HepG2 (cell line): ENCODE data around the gene TMEM250. TPM values are rescaled to one million over a fixed set of nuclear protein-coding genes. Genes with fewer than 3 reads are reported as not detected.
A peak's percentile ranks its signal among the peaks of the same experiment; 100 is the strongest.

Experiments
- BCLAF1 ChIP-seq: fragments of 450-650 bp; IDR thresholded peaks from 2 replicates; pipeline ENCODE4 v1.6.1; 2017; ENCODE audit warnings: mild to moderate bottlenecking
- IKZF1 ChIP-seq: fragments of 450-650 bp; IDR thresholded peaks from 2 replicates; pipeline ENCODE4 v1.7.1; 2016
- KDM5B ChIP-seq: sonication (generic); formaldehyde crosslinking; IDR thresholded peaks from 2 replicates; pipeline ENCODE4 v1.4.0; 2020; ENCODE audit warnings: missing genetic modification reagents, mild to moderate bottlenecking, borderline replicate concordance
- MXD4 ChIP-seq: IDR thresholded peaks from 2 replicates; pipeline ENCODE4 v1.6.1; 2016; ENCODE audit warnings: mild to moderate bottlenecking, missing biosample characterization, missing genetic modification reagents
- NFIC ChIP-seq: IDR thresholded peaks from 2 replicates; pipeline ENCODE4 v1.6.1; 2012; ENCODE audit warnings: mild to moderate bottlenecking, low read length, inconsistent platforms
- REL ChIP-seq: sonication (generic); formaldehyde crosslinking; conservative IDR thresholded peaks from 2 replicates; pipeline ENCODE4 v1.8.0; 2022; ENCODE audit warnings: mild to moderate bottlenecking, missing genetic modification reagents, moderate library complexity
- TMF1 ChIP-seq: sonication (generic); formaldehyde crosslinking; IDR thresholded peaks from 2 replicates; pipeline ENCODE4 v1.8.1; 2022; ENCODE audit warnings: low read depth, missing genetic modification reagents
- ZBTB8A ChIP-seq: sonication (generic); formaldehyde crosslinking; IDR thresholded peaks from 2 replicates; pipeline ENCODE4 v1.4.0; 2020; ENCODE audit warnings: mild to moderate bottlenecking, low read depth, missing genetic modification reagents, borderline replicate concordance
- ZFP36L2 ChIP-seq: sonication (generic); formaldehyde crosslinking; IDR thresholded peaks from 2 replicates; pipeline ENCODE4 v1.4.0; 2020; ENCODE audit warnings: missing genetic modification reagents
- ZNF24 ChIP-seq: fragments of 450-650 bp; IDR thresholded peaks from 2 replicates; pipeline ENCODE4 v1.6.1; 2017; ENCODE audit warnings: antibody characterized with exemption, mild to moderate bottlenecking
- ZNF317 ChIP-seq: sonication (generic); formaldehyde crosslinking; IDR thresholded peaks from 2 replicates; pipeline ENCODE4 v1.5.0; 2020; ENCODE audit warnings: mild to moderate bottlenecking, missing genetic modification reagents
- ZNF326 ChIP-seq: sonication (generic); formaldehyde crosslinking; IDR thresholded peaks from 2 replicates; pipeline ENCODE4 v1.4.0; 2020; ENCODE audit warnings: missing genetic modification reagents, borderline replicate concordance
- ZNF329 ChIP-seq: sonication (generic); formaldehyde crosslinking; IDR thresholded peaks from 2 replicates; pipeline ENCODE4 v1.9.0; 2021; ENCODE audit warnings: low read depth, mild to moderate bottlenecking, missing genetic modification reagents
- ZNF335 ChIP-seq: sonication (generic); formaldehyde crosslinking; IDR thresholded peaks from 2 replicates; pipeline ENCODE4 v1.4.0; 2020; ENCODE audit warnings: missing genetic modification reagents
- ZNF34 ChIP-seq: sonication (generic); formaldehyde crosslinking; IDR thresholded peaks from 2 replicates; pipeline ENCODE4 v1.4.0; 2020; ENCODE audit warnings: mild to moderate bottlenecking, missing genetic modification reagents, borderline replicate concordance
- ZNF672 ChIP-seq: sonication (generic); formaldehyde crosslinking; IDR thresholded peaks from 2 replicates; pipeline ENCODE4 v1.8.1; 2022; ENCODE audit warnings: missing genetic modification reagents
- ZNF710 ChIP-seq: sonication (generic); formaldehyde crosslinking; IDR thresholded peaks from 2 replicates; pipeline ENCODE4 v1.5.0; 2020; ENCODE audit warnings: mild to moderate bottlenecking, missing genetic modification reagents, borderline replicate concordance
- ZSCAN9 ChIP-seq: IDR thresholded peaks from 2 replicates; pipeline ENCODE4 v1.6.1; 2016; ENCODE audit warnings: borderline replicate concordance
- polyA plus RNA-seq, 8 experiments: library from polyadenylated mRNA; depleted of rRNA in 3 of 8; stranded (reverse) in 7 of 8; unstranded in 1 of 8; fragments of >200 nt; fragmentation: Illumina TruSeq in 4 of 8; extraction: Trizol in 4 of 8; gene quantifications; 2 replicates each; pipeline versions ENCODE4 v1.2.1 to v1.2.3, GENCODE V29; 2011 to 2016; ENCODE audit warnings: low read depth in 4 of 8, missing spikeins in 1 of 8, mixed read lengths in 1 of 8; ENCODE audit not compliant: insufficient read depth in 1 of 8
- total RNA-seq, 5 experiments: library from RNA; depleted of rRNA; stranded (reverse); fragments of >200 nt; fragmentation: Illumina TruSeq; extraction: Trizol; gene quantifications; 2 replicates each; pipeline ENCODE4 v1.2.3, GENCODE V29; 2016; ENCODE audit warnings: low read depth in 1 of 5
- TF ChIP-seq, protein P1 (sequence below): sonication (generic); formaldehyde crosslinking; IDR thresholded peaks from 2 replicates; pipeline ENCODE4 v1.4.0; 2020; ENCODE audit warnings: missing genetic modification reagents
- TF ChIP-seq, protein P2 (sequence below): sonication (generic); formaldehyde crosslinking; IDR thresholded peaks from 2 replicates; pipeline ENCODE4 v1.5.1; 2020; ENCODE audit warnings: missing genetic modification reagents, mild to moderate bottlenecking, borderline replicate concordance
- TF ChIP-seq, protein P3 (sequence below): IDR thresholded peaks from 2 replicates; pipeline ENCODE4 v1.6.1; 2016

The TMEM250 gene
- total and polyA plus RNA-seq, 2 of the 13 experiments (the other 11 are each of a cell fraction or from before 2014, with no cell fraction given): 5.5 to 13.9 TPM

DNA sequence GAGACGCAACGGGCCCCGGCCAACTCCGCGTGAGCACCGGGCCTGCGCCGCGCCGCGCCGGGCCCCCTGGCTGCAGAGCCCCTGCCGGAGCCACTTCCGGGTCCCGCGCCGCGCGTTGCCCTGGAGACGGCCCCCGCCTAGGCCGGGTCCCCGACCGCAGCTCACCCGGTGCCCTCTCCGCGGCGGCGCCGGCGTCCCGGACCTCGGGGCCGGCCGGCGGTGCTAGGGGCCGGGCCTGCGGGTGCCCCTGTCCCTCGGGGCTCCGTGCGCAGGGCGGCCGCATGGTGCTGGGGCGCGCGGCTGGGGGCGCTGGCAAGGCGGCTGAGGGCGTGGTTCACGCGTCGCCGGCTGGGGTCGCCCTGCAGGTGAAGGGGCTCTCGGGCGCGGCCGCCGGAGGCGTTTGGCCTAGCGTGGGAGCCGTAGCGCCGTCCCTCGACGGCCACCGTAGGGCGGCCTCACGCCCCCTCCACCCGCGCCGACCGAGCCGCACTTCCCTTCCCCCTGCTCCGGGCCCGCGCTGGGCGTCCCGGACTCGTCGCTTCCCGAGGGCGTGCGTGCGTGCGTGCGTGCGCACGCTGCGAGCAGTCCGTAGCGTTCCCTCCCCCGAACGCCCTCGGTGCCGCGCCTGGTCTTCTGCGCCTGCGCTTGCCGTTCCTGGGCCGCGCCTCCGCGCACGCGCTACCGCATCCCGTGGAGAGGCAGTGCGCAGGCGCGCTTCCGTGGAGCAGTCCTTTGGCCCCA lies at the start of gene TMEM250 (continued):
- TF ChIP-seq, protein P1, sequence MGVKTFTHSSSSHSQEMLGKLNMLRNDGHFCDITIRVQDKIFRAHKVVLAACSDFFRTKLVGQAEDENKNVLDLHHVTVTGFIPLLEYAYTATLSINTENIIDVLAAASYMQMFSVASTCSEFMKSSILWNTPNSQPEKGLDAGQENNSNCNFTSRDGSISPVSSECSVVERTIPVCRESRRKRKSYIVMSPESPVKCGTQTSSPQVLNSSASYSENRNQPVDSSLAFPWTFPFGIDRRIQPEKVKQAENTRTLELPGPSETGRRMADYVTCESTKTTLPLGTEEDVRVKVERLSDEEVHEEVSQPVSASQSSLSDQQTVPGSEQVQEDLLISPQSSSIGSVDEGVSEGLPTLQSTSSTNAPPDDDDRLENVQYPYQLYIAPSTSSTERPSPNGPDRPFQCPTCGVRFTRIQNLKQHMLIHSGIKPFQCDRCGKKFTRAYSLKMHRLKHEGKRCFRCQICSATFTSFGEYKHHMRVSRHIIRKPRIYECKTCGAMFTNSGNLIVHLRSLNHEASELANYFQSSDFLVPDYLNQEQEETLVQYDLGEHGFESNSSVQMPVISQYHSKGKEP (CRISPR knock-in tag): no peak
- TF ChIP-seq ZNF672 (peak; percentile 21; the same call in 1 of the 2 replicates), REL (CRISPR knock-in tag) (0 out of 2 replicates have a peak, but pooled peaks have one; percentile 70), MXD4 (CRISPR knock-in tag) (peak; percentile 37), ZNF34 (CRISPR knock-in tag) (no peak), NFIC (no peak), ZNF335 (no peak), ZFP36L2 (CRISPR knock-in tag) (no peak), ZNF24 (no peak), ZNF329 (peak; percentile 93), ZBTB8A (no peak), ZSCAN9 (CRISPR knock-in tag) (0 out of 2 replicates have a peak, but pooled peaks have one; percentile 64), KDM5B (CRISPR knock-in tag) (peak; percentile 67), BCLAF1 (no peak), ZNF326 (CRISPR knock-in tag) (0 out of 2 replicates have a peak, but pooled peaks have one; percentile 19), TMF1 (CRISPR knock-in tag) (no peak; the same call in 1 of the 2 replicates), IKZF1 (no peak), ZNF317 (no peak), ZNF710 (CRISPR knock-in tag) (peak; percentile 73; the same call in 1 of the 2 replicates)
- TF ChIP-seq, protein P2, sequence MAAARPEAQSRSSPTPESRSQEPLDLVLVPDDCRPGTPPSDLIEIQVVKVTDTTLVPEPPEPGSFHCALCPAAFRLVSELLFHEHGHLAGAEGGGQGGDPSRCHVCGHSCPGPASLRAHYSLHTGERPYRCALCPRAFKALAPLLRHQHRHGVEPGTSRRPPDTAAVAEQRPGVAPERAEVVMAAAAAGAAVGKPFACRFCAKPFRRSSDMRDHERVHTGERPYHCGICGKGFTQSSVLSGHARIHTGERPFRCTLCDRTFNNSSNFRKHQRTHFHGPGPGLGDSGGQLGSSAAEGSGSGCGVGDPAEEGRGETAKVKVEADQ (CRISPR knock-in tag): no peak; the same call in 1 of the 2 replicates
- TF ChIP-seq, protein P3, sequence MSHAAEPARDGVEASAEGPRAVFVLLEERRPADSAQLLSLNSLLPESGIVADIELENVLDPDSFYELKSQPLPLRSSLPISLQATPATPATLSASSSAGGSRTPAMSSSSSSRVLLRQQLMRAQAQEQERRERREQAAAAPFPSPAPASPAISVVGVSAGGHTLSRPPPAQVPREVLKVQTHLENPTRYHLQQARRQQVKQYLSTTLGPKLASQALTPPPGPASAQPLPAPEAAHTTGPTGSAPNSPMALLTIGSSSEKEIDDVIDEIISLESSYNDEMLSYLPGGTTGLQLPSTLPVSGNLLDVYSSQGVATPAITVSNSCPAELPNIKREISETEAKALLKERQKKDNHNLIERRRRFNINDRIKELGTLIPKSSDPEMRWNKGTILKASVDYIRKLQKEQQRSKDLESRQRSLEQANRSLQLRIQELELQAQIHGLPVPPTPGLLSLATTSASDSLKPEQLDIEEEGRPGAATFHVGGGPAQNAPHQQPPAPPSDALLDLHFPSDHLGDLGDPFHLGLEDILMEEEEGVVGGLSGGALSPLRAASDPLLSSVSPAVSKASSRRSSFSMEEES (CRISPR knock-in tag): no peak
